ENCODE results near the gene ZNF358.

Gene ZNF358

GRCh38 chr19:7494416-7495098, 21.3 kb upstream of the ZNF358 start:
- Mint-ChIP-seq H3K4me3 (no peak overlapping the region), H3K27me3 (ENCODE audit: low read depth, poor library complexity) (peaks cover 38% of the 10 kb centered on the region), H3K9me3 (peaks cover under 1% of the 10 kb centered on the region), H3K36me3 (ENCODE audit: low read depth) (no peaks in the 10 kb centered on the region), H3K27ac (peak overlapping the region; percentile 91), H3K4me1 (peaks cover 22% of the 10 kb centered on the region)
- no peak for TF ChIP-seq CTCF (IDR thresholded peaks at IDR 0.05)
- peak; percentile 31 for DNase-seq

- Mint-ChIP-seq H3K27me3 (ENCODE audit: low read depth, poor library complexity) (peaks cover 63% of the 10 kb centered on the region), H3K27ac (no peak overlapping the region), H3K36me3 (ENCODE audit: low read depth) (no peaks in the 10 kb centered on the region), H3K9me3 (no peaks in the 10 kb centered on the region), H3K4me3 (no peak overlapping the region), H3K4me1 (peaks cover 15% of the 10 kb centered on the region)
- peak; percentile 49 for TF ChIP-seq CTCF (IDR thresholded peaks at IDR 0.05)
- DNase-seq, result peak; percentile 42
Measured at GRCh38 chr19:7497292-7497691, 18.6 kb upstream of the ZNF358 start.

DNA sequence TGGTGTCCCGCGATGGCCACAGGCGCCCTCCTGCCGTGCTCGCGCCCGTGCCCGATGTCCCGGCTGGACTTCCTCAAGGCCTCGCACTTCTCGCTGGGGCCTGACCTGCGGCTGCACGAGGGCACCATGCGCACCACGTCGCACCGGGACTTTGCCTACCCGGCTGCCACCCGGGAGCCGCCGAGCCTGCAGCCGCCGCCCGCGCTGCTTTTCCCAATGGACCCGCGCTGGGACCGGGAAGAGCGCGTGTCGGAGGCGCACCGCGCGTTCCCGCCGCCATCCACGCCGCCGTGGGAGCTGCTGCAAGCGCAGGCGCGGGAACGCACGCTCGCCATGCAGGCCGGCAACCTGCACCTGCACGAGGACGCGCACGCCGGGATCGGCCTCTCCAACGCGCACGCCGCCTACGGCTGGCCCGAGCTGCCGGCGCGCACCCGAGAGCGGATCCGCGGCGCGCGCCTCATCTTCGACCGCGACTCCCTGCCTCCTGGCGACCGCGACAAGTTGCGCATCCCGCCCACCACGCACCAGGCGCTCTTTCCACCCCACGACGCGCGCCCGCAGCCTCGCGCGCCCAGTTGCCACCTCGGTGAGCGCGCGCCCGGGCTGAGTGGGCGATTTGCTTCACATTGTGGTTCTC, 15.0 kb upstream of the ZNF358 start:
- H3K27ac Mint-ChIP-seq, result no peak overlapping the region
- H3K36me3 Mint-ChIP-seq (ENCODE audit: low read depth), result no peaks in the 10 kb centered on the region
- peak; percentile 83 for DNase-seq
- no peaks in the 10 kb centered on the region for H3K4me1 Mint-ChIP-seq
- peaks cover 90% of the 10 kb centered on the region for H3K27me3 Mint-ChIP-seq (ENCODE audit: low read depth, poor library complexity)
- H3K9me3 Mint-ChIP-seq, result no peaks in the 10 kb centered on the region
- peak overlapping the region; percentile 70 for H3K4me3 Mint-ChIP-seq
- no peak for TF ChIP-seq CTCF (IDR thresholded peaks at IDR 0.05)

- H3K9me3 Mint-ChIP-seq, result no peaks in the 10 kb centered on the region
- H3K36me3 Mint-ChIP-seq (ENCODE audit: low read depth), result no peaks in the 10 kb centered on the region
- no peak for TF ChIP-seq CTCF (IDR thresholded peaks at IDR 0.05)
- H3K27ac Mint-ChIP-seq, result no peak overlapping the region
- H3K4me3 Mint-ChIP-seq, result no peak overlapping the region
- no peak for DNase-seq
- peaks cover 83% of the 10 kb centered on the region for H3K27me3 Mint-ChIP-seq (ENCODE audit: low read depth, poor library complexity)
- no peaks in the 10 kb centered on the region for H3K4me1 Mint-ChIP-seq
Measured at GRCh38 chr19:7502552-7502951, 13.4 kb upstream of the ZNF358 start.

DNA sequence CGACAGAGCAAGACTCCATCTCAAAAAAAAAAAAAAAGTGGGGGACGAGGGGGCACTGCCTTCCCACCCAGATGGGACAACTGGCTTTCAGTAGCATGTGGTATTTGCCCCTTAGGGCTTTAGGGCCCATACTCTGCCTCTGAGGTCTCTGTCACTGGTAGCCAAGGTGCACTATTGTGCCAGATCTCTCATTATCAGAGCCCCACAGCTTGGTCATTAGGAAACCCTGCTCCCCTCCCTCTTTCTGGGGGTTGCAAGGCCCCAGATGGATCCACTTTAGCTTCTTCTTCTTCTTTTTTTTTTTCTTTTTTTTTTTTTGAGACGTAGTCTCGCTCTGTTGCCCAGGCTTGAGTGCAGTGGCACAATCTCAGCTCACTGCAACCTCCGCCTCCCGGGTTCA, 11.2 kb upstream of the ZNF358 start:
- Mint-ChIP-seq H3K27ac (no peak overlapping the region), H3K4me3 (no peak overlapping the region), H3K9me3 (no peaks in the 10 kb centered on the region), H3K27me3 (ENCODE audit: low read depth, poor library complexity) (peaks cover 76% of the 10 kb centered on the region), H3K4me1 (no peaks in the 10 kb centered on the region), H3K36me3 (ENCODE audit: low read depth) (no peaks in the 10 kb centered on the region)
- TF ChIP-seq CTCF (IDR thresholded peaks at IDR 0.05), result no peak
- DNase-seq, result no peak

- Mint-ChIP-seq H3K4me3 (no peak overlapping the region), H3K4me1 (no peaks in the 10 kb centered on the region), H3K27ac (no peak overlapping the region), H3K27me3 (ENCODE audit: low read depth, poor library complexity) (peaks cover 72% of the 10 kb centered on the region), H3K9me3 (no peaks in the 10 kb centered on the region), H3K36me3 (ENCODE audit: low read depth) (no peaks in the 10 kb centered on the region)
- no peak for DNase-seq
- TF ChIP-seq CTCF (IDR thresholded peaks at IDR 0.05), result no peak
Measured at GRCh38 chr19:7505288-7505681, 10.6 kb upstream of the ZNF358 start.
